ENCODE data around the gene CLSTN3.
A peak's percentile ranks its signal among the peaks of the same experiment; 100 is the strongest.
"Not testable (repeated sequence)": the region's sequence is repeated elsewhere in the genome, so short reads cannot be mapped to it uniquely, and the experiment has no call there.

Gene CLSTN3

GRCh38 chr12:7103837-7104584 lies 26.2 kb upstream of the CLSTN3 start:
- no peak for DNase-seq (ENCODE audit: low read depth in 2 of 2)

GRCh38 chr12:7106082-7106481 lies 24.1 kb upstream of the CLSTN3 start:
- no peak for DNase-seq (ENCODE audit: low read depth in 2 of 2)

- not testable (repeated sequence) for DNase-seq (ENCODE audit: low read depth in 2 of 2)
Measured at GRCh38 chr12:7107181-7107580, 23.0 kb upstream of the CLSTN3 start.

- DNase-seq (ENCODE audit: low read depth in 2 of 2) = no peak
Measured at GRCh38 chr12:7107636-7108002, 22.6 kb upstream of the CLSTN3 start.

- DNase-seq (ENCODE audit: low read depth in 2 of 2) = peak; percentile 50
Measured at GRCh38 chr12:7108003-7108795, 22.0 kb upstream of the CLSTN3 start.

GRCh38 chr12:7108796-7109571 lies 21.2 kb upstream of the CLSTN3 start, which contains the start of gene C1RL:
TSS of gene C1RL (minus strand) at chr12:7109214. CDS start at chr12:7109180, 34 bp downstream.
- peak; percentile 53 to 55 for DNase-seq (ENCODE audit: low read depth in 2 of 2)

- DNase-seq (ENCODE audit: low read depth in 2 of 2) = no peak
Measured at GRCh38 chr12:7109572-7109920, 20.6 kb upstream of the CLSTN3 start.

GRCh38 chr12:7110661-7111060 lies 19.5 kb upstream of the CLSTN3 start:
- no peak for DNase-seq (ENCODE audit: low read depth in 2 of 2)

GRCh38 chr12:7112041-7112440 lies 18.1 kb upstream of the CLSTN3 start:
- DNase-seq (ENCODE audit: low read depth in 2 of 2) = no peak

- DNase-seq (ENCODE audit: low read depth in 2 of 2) = peak in 1 of 2 donors; percentile 18
Measured at GRCh38 chr12:7113389-7113871, 16.7 kb upstream of the CLSTN3 start.

- no peak for DNase-seq (ENCODE audit: low read depth in 2 of 2)
Measured at GRCh38 chr12:7114008-7114407, 16.2 kb upstream of the CLSTN3 start.

GRCh38 chr12:7114851-7115250 lies 15.3 kb upstream of the CLSTN3 start:
- no peak for DNase-seq (ENCODE audit: low read depth in 2 of 2)

GRCh38 chr12:7116196-7116595 lies 14.0 kb upstream of the CLSTN3 start:
- no peak for DNase-seq (ENCODE audit: low read depth in 2 of 2)

- no peak for DNase-seq (ENCODE audit: low read depth in 2 of 2)
Measured at GRCh38 chr12:7116916-7117315, 13.3 kb upstream of the CLSTN3 start.

GRCh38 chr12:7117670-7118069 lies 12.5 kb upstream of the CLSTN3 start:
- DNase-seq (ENCODE audit: low read depth in 2 of 2) = no peak

GRCh38 chr12:7118881-7119280 lies 11.3 kb upstream of the CLSTN3 start:
- DNase-seq (ENCODE audit: low read depth in 2 of 2) = no peak

- no peak for DNase-seq (ENCODE audit: low read depth in 2 of 2)
Measured at GRCh38 chr12:7120166-7120565, 10.0 kb upstream of the CLSTN3 start.

- no peak for DNase-seq (ENCODE audit: low read depth in 2 of 2)
Measured at GRCh38 chr12:7121324-7121723, 8.8 kb upstream of the CLSTN3 start.

GRCh38 chr12:7122811-7123769 lies 7.1 kb upstream of the CLSTN3 start:
- no peak for DNase-seq (ENCODE audit: low read depth in 2 of 2)

- no peak for DNase-seq (ENCODE audit: low read depth in 2 of 2)
Measured at GRCh38 chr12:7123806-7124522, 6.2 kb upstream of the CLSTN3 start.
